AG04449 (cell line): ENCODE data around the gene PSAPL1.

Experiments used
- CTCF ChIA-PET: fragments of 350-600 bp; formaldehyde crosslinking; extraction: SDS; loops from one replicate; lab custom pipeline; 2021; ENCODE audit warnings: antibody characterized with exemption; lab: Yijun Ruan, JAX
- POLR2A ChIA-PET: fragments of 400-600, 350-600 bp; formaldehyde crosslinking; extraction: SDS; loops from one replicate; lab custom pipeline; 2020; ENCODE audit warnings: antibody characterized with exemption, inconsistent platforms; lab: Yijun Ruan, JAX
- DNase-seq: peaks from one replicate; pipeline ENCODE4 v3.0.0-alpha.2; 2010; ENCODE audit warnings: low read depth, low spot score
- H3K4me3 ChIP-seq: 2 replicates; pipeline ENCODE4 v1.5.1; 2011; ENCODE audit warnings: low read depth, mild to moderate bottlenecking, control low read depth, low read length
- TF ChIP-seq, protein P1 (sequence below): IDR thresholded peaks from one replicate; pipeline ENCODE4 v1.5.1; 2011; ENCODE audit warnings: mild to moderate bottlenecking, moderate library complexity, low read length, control low read depth, inconsistent platforms; ENCODE audit not compliant: insufficient read depth; ENCODE audit errors: missing control alignments

PSAPL1 gene

DNA sequence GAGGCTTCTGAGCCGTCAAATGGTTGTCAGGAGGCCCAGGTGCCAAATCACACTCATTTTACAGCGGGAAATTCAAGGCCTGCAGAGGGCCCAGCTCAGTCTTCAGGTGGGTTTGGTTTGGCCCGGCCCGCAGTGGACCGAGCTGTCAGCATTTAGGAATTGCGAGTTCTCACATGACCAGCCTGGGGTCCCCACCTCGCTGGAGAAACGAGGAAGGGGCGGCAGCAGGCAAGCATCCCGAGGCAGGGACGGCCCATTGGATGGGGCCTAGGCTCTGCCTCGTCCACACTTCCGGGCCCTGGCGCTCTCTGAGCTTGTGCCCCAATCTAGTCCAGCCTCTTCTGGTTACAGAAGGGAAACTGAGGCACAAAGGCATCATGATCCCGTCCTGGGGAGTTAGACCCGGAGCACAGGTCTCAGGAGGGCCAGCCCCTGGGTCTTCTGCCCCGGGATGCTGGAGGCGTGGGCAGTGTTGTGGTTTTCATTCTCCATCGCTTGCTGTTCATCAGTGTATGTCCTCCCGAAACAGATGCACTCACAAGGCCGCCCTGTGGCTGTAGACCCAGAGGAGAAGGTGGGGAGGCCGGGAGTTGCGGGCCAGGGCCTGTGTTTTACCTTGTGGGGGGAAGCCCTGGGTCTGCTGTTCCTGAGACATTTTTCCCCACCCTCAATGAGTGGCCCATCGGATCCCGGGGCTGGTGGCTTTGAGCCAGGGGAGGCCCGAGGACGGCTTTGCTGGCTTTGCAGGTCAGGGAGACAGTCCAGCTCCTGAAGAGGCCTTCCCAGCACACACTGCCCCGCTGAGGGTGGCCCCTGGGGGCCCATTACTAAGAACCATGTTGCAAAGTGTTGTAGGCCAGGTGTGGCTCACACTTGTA, 8.9 kb downstream of the PSAPL1 start:
- H3K4me3 ChIP-seq: no peak overlapping the region
- no peak for DNase-seq
- ChIA-PET CTCF (no interaction called here), POLR2A (interaction anchor here (0.7 kb wide), 1 partner anchor 205 kb away, joined by 4 read pairs; no protein-coding TSS in a partner anchor)
- TF ChIP-seq, protein P1, sequence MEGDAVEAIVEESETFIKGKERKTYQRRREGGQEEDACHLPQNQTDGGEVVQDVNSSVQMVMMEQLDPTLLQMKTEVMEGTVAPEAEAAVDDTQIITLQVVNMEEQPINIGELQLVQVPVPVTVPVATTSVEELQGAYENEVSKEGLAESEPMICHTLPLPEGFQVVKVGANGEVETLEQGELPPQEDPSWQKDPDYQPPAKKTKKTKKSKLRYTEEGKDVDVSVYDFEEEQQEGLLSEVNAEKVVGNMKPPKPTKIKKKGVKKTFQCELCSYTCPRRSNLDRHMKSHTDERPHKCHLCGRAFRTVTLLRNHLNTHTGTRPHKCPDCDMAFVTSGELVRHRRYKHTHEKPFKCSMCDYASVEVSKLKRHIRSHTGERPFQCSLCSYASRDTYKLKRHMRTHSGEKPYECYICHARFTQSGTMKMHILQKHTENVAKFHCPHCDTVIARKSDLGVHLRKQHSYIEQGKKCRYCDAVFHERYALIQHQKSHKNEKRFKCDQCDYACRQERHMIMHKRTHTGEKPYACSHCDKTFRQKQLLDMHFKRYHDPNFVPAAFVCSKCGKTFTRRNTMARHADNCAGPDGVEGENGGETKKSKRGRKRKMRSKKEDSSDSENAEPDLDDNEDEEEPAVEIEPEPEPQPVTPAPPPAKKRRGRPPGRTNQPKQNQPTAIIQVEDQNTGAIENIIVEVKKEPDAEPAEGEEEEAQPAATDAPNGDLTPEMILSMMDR: no peak

DNA sequence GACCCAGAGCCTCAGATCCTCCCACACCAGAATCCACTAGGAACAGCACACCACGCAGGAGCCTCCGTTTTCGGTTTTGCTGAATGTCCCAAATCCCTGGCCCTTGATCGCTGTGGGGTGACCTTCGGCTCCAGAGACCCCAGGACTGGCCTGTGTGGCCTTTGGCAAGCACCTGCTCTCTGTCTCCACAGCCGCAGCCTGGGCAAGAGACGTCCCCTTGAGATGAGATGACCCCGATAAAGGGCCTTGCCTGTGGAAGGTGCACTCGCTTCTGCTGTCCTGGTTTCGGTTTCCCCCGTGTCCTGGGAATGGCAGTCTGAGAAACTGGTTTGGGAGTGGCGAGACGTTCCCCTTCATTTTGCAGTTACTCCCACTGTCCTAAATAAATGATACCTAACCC, 9.6 kb downstream of the PSAPL1 start:
- no peak for DNase-seq
- CTCF ChIA-PET: no interaction called here
- no peak overlapping the region for H3K4me3 ChIP-seq
- POLR2A ChIA-PET: no interaction called here
- TF ChIP-seq, protein P1: no peak

DNA sequence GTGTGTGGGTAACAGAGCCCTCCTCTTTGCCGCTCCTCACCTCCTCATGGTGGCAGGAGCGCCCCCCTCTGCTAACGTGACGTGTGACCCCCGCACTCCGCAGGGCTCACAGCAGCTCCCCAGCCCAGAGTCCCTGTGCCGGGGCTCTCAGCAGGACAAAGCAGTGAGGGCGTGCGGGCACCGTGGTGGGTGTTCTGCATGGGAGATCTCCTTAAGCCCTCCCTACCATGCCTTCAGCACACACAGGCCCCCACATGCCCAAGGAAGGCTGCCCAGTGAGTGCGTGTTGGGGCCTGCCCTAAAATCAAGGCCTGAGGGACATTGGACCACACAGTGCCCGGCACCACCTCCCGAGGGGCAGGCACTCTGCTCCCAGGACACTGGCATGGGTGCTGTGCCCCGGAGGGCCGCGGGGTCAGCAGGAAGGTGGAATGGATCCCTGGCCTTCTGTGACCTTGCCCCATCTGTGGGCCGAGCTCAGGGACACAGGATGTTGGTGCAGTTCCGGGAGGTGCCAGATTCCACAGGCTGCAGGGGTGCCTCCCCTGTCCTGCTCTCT, 10.1 kb downstream of the PSAPL1 start:
- DNase-seq: no peak
- ChIA-PET POLR2A (no interaction called here), CTCF (no interaction called here)
- H3K4me3 ChIP-seq: no peak overlapping the region
- TF ChIP-seq, protein P1: no peak

DNA sequence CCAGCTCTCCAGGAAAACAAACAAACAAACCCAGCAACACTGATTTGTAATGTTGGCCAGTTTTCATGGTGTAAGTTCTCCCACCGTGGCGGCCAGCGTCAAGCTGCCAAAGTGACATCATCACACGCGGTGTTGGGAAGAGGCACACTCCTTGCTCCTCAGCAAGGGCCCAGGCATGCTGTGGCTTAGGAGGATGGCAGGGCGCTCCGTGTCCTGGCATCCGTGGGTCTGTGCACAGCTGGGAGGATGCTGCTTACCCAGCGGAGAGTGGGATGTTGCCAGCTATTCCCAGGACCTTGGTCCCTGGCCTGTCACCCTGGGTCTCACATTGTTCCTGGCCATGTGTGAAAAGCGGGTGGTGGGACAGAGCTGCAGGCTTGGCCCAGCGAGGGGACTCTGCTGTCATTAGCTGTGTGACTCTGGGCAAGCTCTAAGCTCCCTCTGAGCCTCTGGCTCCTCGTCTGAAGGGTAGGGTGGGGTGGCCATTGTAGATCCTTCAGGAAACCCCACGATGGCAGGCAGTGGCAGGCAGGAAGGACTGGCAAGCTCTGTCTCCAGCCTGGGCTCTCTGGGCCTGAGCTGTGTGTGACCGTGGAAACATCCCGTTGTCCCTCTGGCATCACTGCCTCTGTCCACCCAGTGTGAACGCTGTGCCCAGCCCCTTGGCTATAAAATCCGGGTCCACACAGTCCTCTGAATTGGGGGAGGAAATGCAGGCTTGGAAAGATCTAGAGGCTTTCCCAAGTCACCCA, 10.8 kb downstream of the PSAPL1 start:
- DNase-seq: no peak
- H3K4me3 ChIP-seq: no peak overlapping the region
- TF ChIP-seq, protein P1: no peak
- ChIA-PET CTCF (no interaction called here), POLR2A (no interaction called here)

DNA sequence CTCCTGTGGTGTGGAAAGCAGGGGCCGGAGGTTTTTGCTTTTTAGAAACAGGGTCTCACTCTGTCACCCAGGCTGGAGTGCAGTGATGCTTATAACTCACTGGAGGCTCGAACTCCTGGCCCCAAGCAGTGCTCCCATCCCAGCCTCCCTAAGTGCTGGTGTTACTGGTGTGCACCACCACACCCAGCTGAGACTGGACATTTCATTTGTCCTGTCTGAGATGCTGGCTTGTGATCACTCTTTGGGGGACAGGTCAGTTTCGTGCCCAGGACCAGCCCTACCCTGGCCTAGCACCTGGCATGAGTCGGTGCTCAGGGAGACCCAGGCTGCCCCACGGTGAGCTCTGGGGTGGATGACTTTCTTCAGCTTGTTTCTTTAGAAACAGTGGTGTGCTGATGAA, 11.3 kb downstream of the PSAPL1 start:
- POLR2A ChIA-PET: no interaction called here

More for the DNA sequence above, 11.3 kb downstream of the PSAPL1 start:
- TF ChIP-seq, protein P1: no peak
- CTCF ChIA-PET: no interaction called here
- no peak overlapping the region for H3K4me3 ChIP-seq
- no peak for DNase-seq
